KOPT-K1 (cell line): Measurements from ENCODE around the gene MFSD8.
"Not testable (repeated sequence)": the region's sequence is repeated elsewhere in the genome, so short reads cannot be mapped to it uniquely, and the experiment has no call there.

Experiments
- H3K27ac ChIP-seq: fragments of 200-600 bp; sonication (generic); 2 replicates; pipeline ENCODE4 v1.5.1; 2016; ENCODE audit warnings: antibody characterized with exemption, mild to moderate bottlenecking, low read depth, low read length; ENCODE audit not compliant: poor library complexity, severe bottlenecking
- H3K36me3 ChIP-seq: fragments of 200-600 bp; sonication (generic); 2 replicates; pipeline ENCODE4 v1.5.1; 2017; ENCODE audit warnings: antibody characterized with exemption, mild to moderate bottlenecking, low read length, moderate library complexity; ENCODE audit not compliant: insufficient read depth
- H3K9me3 ChIP-seq: fragments of 200-600 bp; sonication (generic); 2 replicates; pipeline ENCODE4 v1.5.1; 2017; ENCODE audit warnings: antibody characterized with exemption, low read length, mild to moderate bottlenecking; ENCODE audit not compliant: insufficient read depth, poor library complexity, severe bottlenecking

MFSD8 gene

GRCh38 chr4:127965803-127966175, 816 bp upstream of the MFSD8 start:
- peaks cover 20% of the 10 kb centered on the region for H3K36me3 ChIP-seq
- no peaks in the 10 kb centered on the region for H3K9me3 ChIP-seq
- peak overlapping the region; percentile 93 for H3K27ac ChIP-seq

GRCh38 chr4:127964426-127965061, 429 bp downstream of the MFSD8 start:
- Histone ChIP-seq H3K36me3 (peaks cover 14% of the 10 kb centered on the region), H3K27ac (peak overlapping the region; percentile 93)
- H3K9me3 ChIP-seq: not testable (repeated sequence)

- not testable (repeated sequence) for H3K27ac ChIP-seq, H3K9me3 ChIP-seq
- H3K36me3 ChIP-seq: peaks cover 11% of the 10 kb centered on the region; the same call in 1 of the 2 replicates
Measured at GRCh38 chr4:127963633-127964398, 1.2 kb downstream of the MFSD8 start.

GRCh38 chr4:127959794-127960193, 5.2 kb downstream of the MFSD8 start:
- no peaks in the 10 kb centered on the region for H3K9me3 ChIP-seq
- H3K36me3 ChIP-seq: peaks cover 28% of the 10 kb centered on the region
- no peak overlapping the region for H3K27ac ChIP-seq

GRCh38 chr4:127957105-127957504, 7.9 kb downstream of the MFSD8 start:
- Histone ChIP-seq H3K9me3 (no peaks in the 10 kb centered on the region), H3K36me3 (peaks cover 46% of the 10 kb centered on the region), H3K27ac (no peak overlapping the region)

- no peaks in the 10 kb centered on the region for H3K9me3 ChIP-seq
- peaks cover 26% of the 10 kb centered on the region for H3K36me3 ChIP-seq
- H3K27ac ChIP-seq: no peak overlapping the region
Measured at GRCh38 chr4:127936974-127937373, 28.0 kb downstream of the MFSD8 start.

GRCh38 chr4:127931836-127932235, 33.1 kb downstream of the MFSD8 start:
- peaks cover 40% of the 10 kb centered on the region for H3K36me3 ChIP-seq
- not testable (repeated sequence) for H3K27ac ChIP-seq, H3K9me3 ChIP-seq

GRCh38 chr4:127930175-127930574, 34.8 kb downstream of the MFSD8 start:
- Histone ChIP-seq H3K9me3 (peaks cover 5% of the 10 kb centered on the region), H3K27ac (no peak overlapping the region), H3K36me3 (peaks cover 53% of the 10 kb centered on the region)

GRCh38 chr4:127925720-127926119, 39.3 kb downstream of the MFSD8 start:
- not testable (repeated sequence) for H3K9me3 ChIP-seq, H3K27ac ChIP-seq
- H3K36me3 ChIP-seq: peaks cover 62% of the 10 kb centered on the region

GRCh38 chr4:127922226-127922625, 42.7 kb downstream of the MFSD8 start:
- peaks cover 5% of the 10 kb centered on the region for H3K9me3 ChIP-seq

GRCh38 chr4:127920521-127920920, 44.5 kb downstream of the MFSD8 start:
- H3K36me3 ChIP-seq: peaks cover 49% of the 10 kb centered on the region
- H3K27ac ChIP-seq: no peak overlapping the region
- no peaks in the 10 kb centered on the region for H3K9me3 ChIP-seq

More at GRCh38 chr4:127922226-127922625, 42.7 kb downstream of the MFSD8 start:
- Histone ChIP-seq H3K27ac (no peak overlapping the region), H3K36me3 (peaks cover 60% of the 10 kb centered on the region)

GRCh38 chr4:127917151-127917550, 47.8 kb downstream of the MFSD8 start:
- Histone ChIP-seq H3K27ac (no peak overlapping the region), H3K36me3 (peaks cover 47% of the 10 kb centered on the region), H3K9me3 (no peaks in the 10 kb centered on the region)

- Histone ChIP-seq H3K27ac (no peak overlapping the region), H3K9me3 (no peaks in the 10 kb centered on the region), H3K36me3 (peaks cover 40% of the 10 kb centered on the region)
Measured at GRCh38 chr4:127916512-127916911, 48.5 kb downstream of the MFSD8 start.

- 0 out of 2 replicates have a peak, but pooled peaks cover under 1% of the 10 kb centered on the region for H3K36me3 ChIP-seq
- H3K9me3 ChIP-seq: peaks cover 8% of the 10 kb centered on the region
- no peak overlapping the region for H3K27ac ChIP-seq
Measured at GRCh38 chr4:127905029-127905428, 59.9 kb downstream of the MFSD8 start.

GRCh38 chr4:127899682-127900081, 65.3 kb downstream of the MFSD8 start:
- not testable (repeated sequence) for H3K27ac ChIP-seq
- peaks cover 13% of the 10 kb centered on the region for H3K9me3 ChIP-seq
- H3K36me3 ChIP-seq: peaks cover 53% of the 10 kb centered on the region

GRCh38 chr4:127896528-127896927, 68.4 kb downstream of the MFSD8 start:
- Histone ChIP-seq H3K27ac (no peak overlapping the region), H3K36me3 (peaks cover 85% of the 10 kb centered on the region), H3K9me3 (peaks cover 9% of the 10 kb centered on the region)
